Right forelimb (tissue), 1 donor: Measurements from ENCODE around the gene HEMGN.

Source experiments
- DNase-seq: peaks from one replicate; pipeline ENCODE4 v3.0.0-alpha.2; 2018

HEMGN gene

GRCh38 chr9:97891736-97892135 is 46.2 kb downstream of the HEMGN start:
- no peak for DNase-seq

GRCh38 chr9:97889941-97890887 is 47.8 kb downstream of the HEMGN start:
- no peak for DNase-seq

GRCh38 chr9:97880336-97880735 is 57.6 kb downstream of the HEMGN start:
- DNase-seq, result no peak
